ENCODE measurements around the gene TIPARP.
"Not testable (repeated sequence)": the region's sequence is repeated elsewhere in the genome, so short reads cannot be mapped to it uniquely, and the experiment has no call there.

The TIPARP gene

GRCh38 chr3:156716105-156716862, 41.9 kb downstream of the TIPARP start:
- no peak for DNase-seq

- DNase-seq, result no peak
These were observed 44.4 kb downstream of the TIPARP start for GRCh38 chr3:156718622-156719306.

- no peak for DNase-seq
These were observed 46.4 kb downstream of the TIPARP start for GRCh38 chr3:156720826-156721225.

GRCh38 chr3:156721687-156722618, 47.6 kb downstream of the TIPARP start:
- no peak for DNase-seq

- no peak for DNase-seq
These were observed 48.8 kb downstream of the TIPARP start for GRCh38 chr3:156723182-156723619.

GRCh38 chr3:156725682-156726081, 51.3 kb downstream of the TIPARP start:
- DNase-seq, result no peak

GRCh38 chr3:156726456-156726855, 52.1 kb downstream of the TIPARP start:
- no peak for DNase-seq

- no peak for DNase-seq
These were observed 53.3 kb downstream of the TIPARP start for GRCh38 chr3:156727519-156728205.

- no peak for DNase-seq
These were observed 54.0 kb downstream of the TIPARP start for GRCh38 chr3:156728267-156728985.

- no peak for DNase-seq
These were observed 55.2 kb downstream of the TIPARP start for GRCh38 chr3:156729460-156730179.

- DNase-seq, result no peak
These were observed 57.4 kb downstream of the TIPARP start for GRCh38 chr3:156731813-156732212.

GRCh38 chr3:156732261-156732660, 57.9 kb downstream of the TIPARP start:
- DNase-seq, result no peak

GRCh38 chr3:156732715-156733421, 58.5 kb downstream of the TIPARP start:
- DNase-seq, result no peak

- not testable (repeated sequence) for DNase-seq
These were observed 60.3 kb downstream of the TIPARP start for GRCh38 chr3:156734661-156735060.

GRCh38 chr3:156735471-156735870, 61.1 kb downstream of the TIPARP start:
- no peak for DNase-seq

GRCh38 chr3:156737049-156737448, 62.7 kb downstream of the TIPARP start:
- DNase-seq, result not testable (repeated sequence)

GRCh38 chr3:156738251-156738650, 63.9 kb downstream of the TIPARP start:
- DNase-seq, result no peak

- no peak for DNase-seq
These were observed 65.6 kb downstream of the TIPARP start for GRCh38 chr3:156739976-156740375.

- DNase-seq, result not testable (repeated sequence)
These were observed 66.2 kb downstream of the TIPARP start for GRCh38 chr3:156740581-156740980.

GRCh38 chr3:156741935-156742334, 67.5 kb downstream of the TIPARP start:
- DNase-seq, result no peak

GRCh38 chr3:156742401-156742800, 68.0 kb downstream of the TIPARP start:
- DNase-seq, result no peak
